Sigmoid colon (tissue), 7 donors: ENCODE measurements around the gene ERMAP. TPM values are rescaled to one million over a fixed set of nuclear protein-coding genes. Genes with fewer than 3 reads are reported as not detected.

Experiments
- DNase-seq: peaks from one replicate; pipeline ENCODE4 v3.0.0-alpha.2; 2019
- H3K27ac ChIP-seq, 4 donors: fragments of 200-600 bp; sonication (generic); one replicate each; pipeline ENCODE4 v1.5.1; 2016 to 2019; ENCODE audit warnings: mild to moderate bottlenecking in 1 of 4
- H3K27me3 ChIP-seq, 3 donors: fragments of 200-600 bp; sonication (generic); one replicate each; pipeline ENCODE4 v1.5.1; 2019; ENCODE audit warnings: mild to moderate bottlenecking in 1 of 3
- H3K36me3 ChIP-seq, 4 donors: fragments of 200-600 bp; sonication (generic); one replicate each; pipeline ENCODE4 v1.5.1; 2016 to 2019
- H3K4me1 ChIP-seq, 4 donors: fragments of 200-600 bp; sonication (generic); one replicate each; pipeline ENCODE4 v1.5.1; 2017 to 2019
- H3K4me3 ChIP-seq, 4 donors: fragments of 200-600 bp; sonication (generic); one replicate each; pipeline ENCODE4 v1.5.1; 2017 to 2019; ENCODE audit warnings: mild to moderate bottlenecking in 2 of 4, moderate library complexity in 1 of 4
- H3K9me3 ChIP-seq, 4 donors: fragments of 200-600 bp in 3 of 4; sonication (generic) in 3 of 4; one replicate each; pipeline versions ENCODE4 v1.5.1 to v1.6.1; 2013 to 2019
- CTCF ChIP-seq, 4 experiments: fragments of 450-650 bp in 3 of 4; fragments of 200-600 bp in 1 of 4; IDR thresholded peaks; one replicate each; pipeline ENCODE4 v1.5.1; 2016 to 2019; ENCODE audit warnings: antibody characterized with exemption in 4 of 4, mild to moderate bottlenecking in 3 of 4, moderate library complexity in 2 of 4
- EP300 ChIP-seq, 4 donors: sonication (generic); formaldehyde crosslinking; IDR thresholded peaks; one replicate each; pipeline ENCODE4 v1.6.1; 2017; ENCODE audit warnings: antibody characterized with exemption in 4 of 4
- POLR2A ChIP-seq, 2 donors: fragments of 450-650 bp; IDR thresholded peaks; one replicate each; pipeline ENCODE4 v1.6.1; 2016; ENCODE audit warnings: antibody characterized with exemption in 2 of 2, mild to moderate bottlenecking in 2 of 2, moderate library complexity in 2 of 2
- POLR2AphosphoS5 ChIP-seq, 4 donors: sonication (generic); formaldehyde crosslinking; IDR thresholded peaks; one replicate each; pipeline ENCODE4 v1.6.1; 2017; ENCODE audit warnings: antibody characterized with exemption in 4 of 4
- WGBS, 2 donors: extraction: QIAGEN DNeasy Blood & Tissue Kit; methylation state at CpG; one replicate each; pipeline ENCODE4 v1.1.7; 2013; 5-methylcytosine and 5-hydroxymethylcytosine counted together
- intact Hi-C: fragments of 100-400 bp; cut with DNase I; formaldehyde crosslinking; loops from one replicate; pipeline ENCODE4 v1.15.1; 2023
- polyA plus RNA-seq, 3 donors: library from polyadenylated mRNA; stranded (reverse); fragments of 200-250 nt; gene quantifications; one replicate each; pipeline ENCODE4 v1.2.3, GENCODE V29; 2013
- total RNA-seq, 4 donors: library from RNA; depleted of rRNA; stranded (reverse); fragments of >200 nt; gene quantifications; one replicate each; pipeline ENCODE4 v1.1.0, GENCODE V29; 2016
- donor health status: healthy with polysubstance abuse.
- donor health status: Bipolar disorder and iron deficiency.
- donor health status: healthy.

ERMAP gene
- total and polyA plus RNA-seq, 7 donors = 3.5 to 18.6 (median 9.5) TPM

- Histone ChIP-seq H3K27ac (no peak overlapping the region), H3K9me3 (no peaks in the 10 kb centered on the region), H3K4me3 (no peak overlapping the region), H3K27me3 (no peaks in the 10 kb centered on the region), H3K4me1 (no peaks in the 10 kb centered on the region), H3K36me3 (no peaks in the 10 kb centered on the region)
- WGBS, 2 donors = 53 to 71% methylated on average over 1 of the region's 1 CpG
- TF ChIP-seq POLR2A (IDR thresholded peaks at IDR 0.05) = no peak
- TF ChIP-seq EP300 (IDR thresholded peaks at IDR 0.05) = no peak
- TF ChIP-seq CTCF (IDR thresholded peaks at IDR 0.05) = no peak
- TF ChIP-seq POLR2AphosphoS5 (IDR thresholded peaks at IDR 0.05) = no peak
- intact Hi-C loops = no loop called here
- no peak for DNase-seq
These were observed 56.7 kb downstream of the ERMAP start for GRCh38 chr1:42873670-42874069.

- Histone ChIP-seq H3K36me3 (no peaks in the 10 kb centered on the region), H3K4me3 (no peak overlapping the region), H3K9me3 (no peaks in the 10 kb centered on the region), H3K4me1 (no peaks in the 10 kb centered on the region), H3K27me3 (no peaks in the 10 kb centered on the region), H3K27ac (no peak overlapping the region)
- no peak for TF ChIP-seq POLR2AphosphoS5 (IDR thresholded peaks at IDR 0.05)
- no peak for TF ChIP-seq CTCF (IDR thresholded peaks at IDR 0.05)
- no peak for TF ChIP-seq POLR2A (IDR thresholded peaks at IDR 0.05)
- no peak for TF ChIP-seq EP300 (IDR thresholded peaks at IDR 0.05)
- intact Hi-C loops = no loop called here
- DNase-seq = no peak
These were observed 59.1 kb downstream of the ERMAP start for GRCh38 chr1:42876009-42876408.

- H3K4me3 ChIP-seq = no peak overlapping the region
- no peaks in the 10 kb centered on the region for H3K27me3 ChIP-seq
- H3K4me1 ChIP-seq = no peaks in the 10 kb centered on the region
- H3K9me3 ChIP-seq = no peaks in the 10 kb centered on the region
- DNase-seq = no peak
- intact Hi-C loops = no loop called here
- no peak for TF ChIP-seq POLR2AphosphoS5 (IDR thresholded peaks at IDR 0.05)
- TF ChIP-seq POLR2A (IDR thresholded peaks at IDR 0.05) = no peak
- no peak for TF ChIP-seq EP300 (IDR thresholded peaks at IDR 0.05)
- no peak for TF ChIP-seq CTCF (IDR thresholded peaks at IDR 0.05)
- 48 to 73% methylated on average over 2 of the region's 2 CpGs for WGBS, 2 donors
- H3K27ac ChIP-seq = no peak overlapping the region
- H3K36me3 ChIP-seq = no peaks in the 10 kb centered on the region
These were observed 60.5 kb downstream of the ERMAP start for GRCh38 chr1:42877380-42877779.

GRCh38 chr1:42880384-42880783 lies 63.5 kb downstream of the ERMAP start:
- Histone ChIP-seq H3K4me1 (no peaks in the 10 kb centered on the region), H3K4me3 (no peak overlapping the region), H3K27ac (no peak overlapping the region), H3K36me3 (no peaks in the 10 kb centered on the region), H3K27me3 (no peaks in the 10 kb centered on the region), H3K9me3 (no peaks in the 10 kb centered on the region)
- TF ChIP-seq POLR2A (IDR thresholded peaks at IDR 0.05) (no peak), POLR2AphosphoS5 (IDR thresholded peaks at IDR 0.05) (no peak), EP300 (IDR thresholded peaks at IDR 0.05) (no peak)
- DNase-seq = no peak
- WGBS, 2 donors = 71 to 73% methylated on average over 4 of the region's 4 CpGs
- intact Hi-C loops = no loop called here

GRCh38 chr1:42886046-42886739 lies 69.3 kb downstream of the ERMAP start:
- Histone ChIP-seq H3K9me3 (no peaks in the 10 kb centered on the region), H3K27me3 (no peaks in the 10 kb centered on the region), H3K36me3 (no peaks in the 10 kb centered on the region), H3K4me1 (no peaks in the 10 kb centered on the region), H3K4me3 (no peak overlapping the region), H3K27ac (no peak overlapping the region)
- WGBS, 2 donors = 87% methylated on average over 16 of the region's 16 CpGs
- DNase-seq = no peak
- intact Hi-C loops = no loop called here
- no peak for TF ChIP-seq POLR2A (IDR thresholded peaks at IDR 0.05)
- no peak for TF ChIP-seq POLR2AphosphoS5 (IDR thresholded peaks at IDR 0.05)
- no peak for TF ChIP-seq EP300 (IDR thresholded peaks at IDR 0.05)
- no peak for TF ChIP-seq CTCF (IDR thresholded peaks at IDR 0.05)
